ENCODE results near the gene KRT77. TPM values are rescaled to one million over a fixed set of nuclear protein-coding genes. Genes with fewer than 3 reads are reported as not detected.

The KRT77 gene
- total and polyA plus RNA-seq, 4 donors, result not detected

DNA sequence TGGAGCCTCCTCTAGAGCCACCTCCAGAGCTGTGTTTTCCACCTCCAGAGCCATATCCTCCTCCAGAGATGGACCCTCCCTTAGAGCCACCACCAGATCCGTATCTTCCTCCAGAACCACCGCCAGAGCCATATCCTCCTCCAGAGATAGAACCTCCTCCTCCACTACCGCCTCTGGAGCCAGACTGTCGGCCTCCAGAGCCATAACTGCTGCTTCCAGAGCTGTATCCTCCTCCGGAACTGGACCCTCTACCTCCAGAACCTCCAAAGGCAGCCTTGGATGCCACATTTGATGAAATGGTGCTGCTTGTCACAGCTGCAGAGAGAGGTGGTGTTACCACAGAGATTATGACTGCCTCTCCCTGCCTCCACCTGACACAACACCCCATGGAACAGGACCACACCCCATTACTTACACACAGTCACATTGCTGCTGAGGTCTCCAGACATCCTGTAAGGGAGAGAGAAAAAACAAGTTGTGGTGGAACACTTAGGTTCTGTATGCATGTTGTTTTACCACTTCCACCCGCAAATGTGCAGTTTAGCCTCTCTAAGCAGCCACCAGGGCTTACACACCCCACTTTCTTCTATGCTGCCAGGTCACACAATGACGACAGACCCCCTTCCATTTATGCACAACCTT, 58.1 kb downstream of the KRT77 start:
- H3K4me3 ChIP-seq, result no peak overlapping the region
- DNase-seq (no peak), ATAC-seq (ENCODE audit: insufficient read depth, low FRiP score) (no peak)
- H3K36me3 ChIP-seq (ENCODE audit: control insufficient read depth in 4 of 4, insufficient read depth in 4 of 4, low read length in 4 of 4), result no peaks in the 10 kb centered on the region
- no peaks in the 10 kb centered on the region for H3K4me1 ChIP-seq (ENCODE audit: control insufficient read depth in 5 of 5, insufficient read depth in 5 of 5, low read length in 5 of 5)
- no peaks in the 10 kb centered on the region for H3K9me3 ChIP-seq (ENCODE audit: control insufficient read depth in 4 of 4, insufficient read depth in 3 of 4, low read length in 3 of 4)
- no peak overlapping the region for H3K27ac ChIP-seq (ENCODE audit: low read depth in 1 of 2, low read length in 1 of 2)
- TF ChIP-seq, protein P1, sequence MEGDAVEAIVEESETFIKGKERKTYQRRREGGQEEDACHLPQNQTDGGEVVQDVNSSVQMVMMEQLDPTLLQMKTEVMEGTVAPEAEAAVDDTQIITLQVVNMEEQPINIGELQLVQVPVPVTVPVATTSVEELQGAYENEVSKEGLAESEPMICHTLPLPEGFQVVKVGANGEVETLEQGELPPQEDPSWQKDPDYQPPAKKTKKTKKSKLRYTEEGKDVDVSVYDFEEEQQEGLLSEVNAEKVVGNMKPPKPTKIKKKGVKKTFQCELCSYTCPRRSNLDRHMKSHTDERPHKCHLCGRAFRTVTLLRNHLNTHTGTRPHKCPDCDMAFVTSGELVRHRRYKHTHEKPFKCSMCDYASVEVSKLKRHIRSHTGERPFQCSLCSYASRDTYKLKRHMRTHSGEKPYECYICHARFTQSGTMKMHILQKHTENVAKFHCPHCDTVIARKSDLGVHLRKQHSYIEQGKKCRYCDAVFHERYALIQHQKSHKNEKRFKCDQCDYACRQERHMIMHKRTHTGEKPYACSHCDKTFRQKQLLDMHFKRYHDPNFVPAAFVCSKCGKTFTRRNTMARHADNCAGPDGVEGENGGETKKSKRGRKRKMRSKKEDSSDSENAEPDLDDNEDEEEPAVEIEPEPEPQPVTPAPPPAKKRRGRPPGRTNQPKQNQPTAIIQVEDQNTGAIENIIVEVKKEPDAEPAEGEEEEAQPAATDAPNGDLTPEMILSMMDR (IDR thresholded peaks at IDR 0.05; ENCODE audit: control extremely low read depth, extremely low read depth), result no peak
- 72 to 73% methylated on average over 7 of the region's 7 CpGs for WGBS, 2 donors
- H3K27me3 ChIP-seq (ENCODE audit: control insufficient read depth in 3 of 3, insufficient read depth in 3 of 3, low read length in 2 of 3), result peaks cover 0 to 4% (median 2%) of the 10 kb centered on the region in 3 donors
- H3K9ac ChIP-seq (ENCODE audit: insufficient read depth in 1 of 2, low read length in 2 of 2), result no peak overlapping the region

GRCh38 chr12:52644078-52644415, 59.3 kb downstream of the KRT77 start:
- no peaks in the 10 kb centered on the region for H3K9me3 ChIP-seq (ENCODE audit: control insufficient read depth in 4 of 4, insufficient read depth in 3 of 4, low read length in 3 of 4)
- TF ChIP-seq, protein P1 (IDR thresholded peaks at IDR 0.05; ENCODE audit: control extremely low read depth, extremely low read depth), result no peak
- no peak for DNase-seq
- H3K36me3 ChIP-seq (ENCODE audit: control insufficient read depth in 4 of 4, insufficient read depth in 4 of 4, low read length in 4 of 4), result no peaks in the 10 kb centered on the region
- H3K27me3 ChIP-seq (ENCODE audit: control insufficient read depth in 3 of 3, insufficient read depth in 3 of 3, low read length in 2 of 3), result peaks cover 0 to 6% (median 4%) of the 10 kb centered on the region in 3 donors
- H3K27ac ChIP-seq (ENCODE audit: low read depth in 1 of 2, low read length in 1 of 2), result no peak overlapping the region
- H3K9ac ChIP-seq (ENCODE audit: insufficient read depth in 1 of 2, low read length in 2 of 2), result no peak overlapping the region
- H3K4me1 ChIP-seq (ENCODE audit: control insufficient read depth in 5 of 5, insufficient read depth in 5 of 5, low read length in 5 of 5), result no peaks in the 10 kb centered on the region
- ATAC-seq (ENCODE audit: insufficient read depth, low FRiP score), result no peak
- WGBS, 2 donors, result 85 to 90% methylated on average over 6 of the region's 6 CpGs
- no peak overlapping the region for H3K4me3 ChIP-seq

GRCh38 chr12:52643233-52644077, 59.9 kb downstream of the KRT77 start:
- Histone ChIP-seq H3K4me1 (ENCODE audit: control insufficient read depth in 5 of 5, insufficient read depth in 5 of 5, low read length in 5 of 5) (no peaks in the 10 kb centered on the region), H3K9ac (ENCODE audit: insufficient read depth in 1 of 2, low read length in 2 of 2) (no peak overlapping the region), H3K27me3 (ENCODE audit: control insufficient read depth in 3 of 3, insufficient read depth in 3 of 3, low read length in 2 of 3) (peaks cover 0 to 11% (median 2%) of the 10 kb centered on the region in 3 donors), H3K27ac (ENCODE audit: low read depth in 1 of 2, low read length in 1 of 2) (no peak overlapping the region), H3K36me3 (ENCODE audit: control insufficient read depth in 4 of 4, insufficient read depth in 4 of 4, low read length in 4 of 4) (no peaks in the 10 kb centered on the region), H3K9me3 (ENCODE audit: control insufficient read depth in 4 of 4, insufficient read depth in 3 of 4, low read length in 3 of 4) (no peaks in the 10 kb centered on the region), H3K4me3 (no peak overlapping the region)
- TF ChIP-seq, protein P1 (IDR thresholded peaks at IDR 0.05; ENCODE audit: control extremely low read depth, extremely low read depth), result no peak
- no peak for DNase-seq
- no peak for ATAC-seq (ENCODE audit: insufficient read depth, low FRiP score)
- WGBS, 2 donors, result 79 to 92% methylated on average over 10 of the region's 10 CpGs

Measured in lung (tissue), 12 donors.